NCI-H1694 treated with DMSO at 0.1 percent for 48 hours (cell line): ENCODE measurements around the gene GSN.

Experiments used
- DNase-seq: peaks from one replicate; lab custom pipeline; 2025; lab: John Stamatoyannopoulos, UW

The GSN gene

DNA sequence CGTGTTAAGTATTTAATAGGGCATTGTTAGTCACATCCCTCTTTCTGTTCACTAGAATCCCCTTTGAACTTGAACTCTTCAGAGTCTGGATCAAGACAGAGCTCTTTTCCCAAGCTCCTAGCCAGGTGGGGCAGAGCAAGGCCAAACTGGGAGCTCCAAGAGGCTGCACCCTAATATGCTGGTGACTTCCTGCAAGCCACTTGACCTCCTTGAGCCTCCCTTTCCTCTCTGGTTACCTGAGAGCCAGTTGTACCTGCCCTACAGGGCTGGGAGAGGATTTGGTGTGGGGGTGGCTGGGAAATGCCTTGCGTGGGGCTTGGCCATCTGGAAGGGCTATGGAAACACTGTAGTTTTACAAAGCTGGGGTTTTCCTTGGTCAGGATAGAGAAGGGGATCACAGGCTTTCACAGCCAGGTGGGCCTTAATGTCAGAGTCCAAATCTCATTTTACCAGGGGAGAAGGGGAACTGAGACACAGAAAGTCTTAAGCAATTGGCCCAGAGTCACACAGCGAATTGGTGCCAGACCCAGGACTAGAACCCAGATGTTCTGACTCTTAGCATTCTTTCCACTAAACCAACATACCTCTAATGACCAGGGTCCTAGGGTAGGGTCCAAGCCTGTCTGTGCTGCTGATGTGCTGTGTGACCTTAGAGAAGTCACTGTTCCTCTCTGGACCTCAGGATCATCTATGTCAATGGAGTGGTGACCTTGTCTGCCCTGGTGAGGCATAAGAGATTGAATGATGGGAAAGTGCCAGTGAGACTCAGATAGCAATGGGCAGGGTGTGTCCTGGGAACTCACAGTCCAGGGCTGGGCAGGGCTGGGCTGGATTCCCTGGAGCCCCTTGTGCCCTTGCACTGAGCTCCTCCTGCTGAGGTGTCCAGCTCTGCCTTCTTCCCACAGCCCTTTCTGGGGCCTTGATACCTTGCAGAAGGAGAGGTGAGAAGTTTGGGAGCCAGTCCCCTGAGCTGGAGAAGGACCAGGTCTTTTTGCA lies 35.8 kb downstream of the GSN start:
- no peak for DNase-seq

DNA sequence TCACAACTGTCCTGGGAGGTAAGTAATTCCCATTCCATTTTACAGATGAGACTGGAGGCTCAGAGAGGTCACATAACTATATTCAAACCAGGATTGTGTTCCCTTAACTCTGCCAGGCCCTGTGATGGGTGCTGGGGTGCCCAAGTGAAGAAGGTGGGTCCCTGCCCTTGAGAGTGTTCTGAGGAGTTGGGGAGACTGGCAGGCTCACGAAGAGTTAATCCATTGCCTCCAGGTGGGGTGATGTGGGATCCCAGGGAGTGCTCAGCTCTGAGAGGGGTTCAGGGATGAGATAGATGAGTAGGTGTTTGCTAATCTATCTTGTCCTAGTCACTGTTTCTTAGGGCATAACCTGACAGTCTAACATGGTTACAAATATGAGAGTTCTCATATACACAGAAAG lies 36.7 kb downstream of the GSN start:
- DNase-seq: no peak

- no peak for DNase-seq
These were observed 37.5 kb downstream of the GSN start for GRCh38 chr9:121305269-121305994.

- no peak for DNase-seq
These were observed 40.0 kb downstream of the GSN start for GRCh38 chr9:121307976-121308375.

- DNase-seq: no peak
These were observed 40.8 kb downstream of the GSN start for GRCh38 chr9:121308765-121309164.

- DNase-seq: no peak
These were observed 41.2 kb downstream of the GSN start for GRCh38 chr9:121309171-121309570.

DNA sequence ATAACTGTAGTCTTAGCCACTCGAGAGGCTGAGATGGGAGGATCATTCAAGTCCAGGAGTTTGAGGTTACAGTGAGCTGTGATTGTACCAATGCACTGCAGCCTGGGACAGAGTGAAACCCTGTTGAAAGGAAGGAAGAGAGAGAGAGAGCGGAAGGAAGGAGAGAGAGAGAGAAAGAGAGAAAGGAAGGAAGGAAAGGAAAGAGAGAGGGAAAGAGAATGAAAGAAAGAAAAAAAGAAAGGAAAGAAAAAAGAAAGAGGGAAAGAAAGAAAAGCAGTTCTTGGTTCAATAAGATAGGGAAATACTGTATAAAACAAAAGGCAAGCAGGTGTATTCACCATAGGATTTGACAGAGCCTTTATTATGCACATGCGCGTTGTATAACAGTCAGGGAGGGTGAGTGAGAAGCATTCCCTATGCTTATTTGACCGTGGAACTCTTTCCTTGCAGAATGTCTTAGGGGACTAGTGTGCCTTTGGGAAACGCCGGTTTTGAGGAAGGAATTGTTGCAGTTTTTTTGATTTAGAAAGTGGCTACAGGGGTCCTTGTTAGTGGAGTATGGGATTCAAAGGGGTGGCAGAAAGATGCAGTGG lies 42.0 kb downstream of the GSN start:
- DNase-seq: no peak

- DNase-seq: no peak
These were observed 42.6 kb downstream of the GSN start for GRCh38 chr9:121310571-121310970.

- DNase-seq: no peak
These were observed 44.2 kb downstream of the GSN start for GRCh38 chr9:121312169-121312568.

- no peak for DNase-seq
These were observed 45.6 kb downstream of the GSN start for GRCh38 chr9:121313458-121314152.

DNA sequence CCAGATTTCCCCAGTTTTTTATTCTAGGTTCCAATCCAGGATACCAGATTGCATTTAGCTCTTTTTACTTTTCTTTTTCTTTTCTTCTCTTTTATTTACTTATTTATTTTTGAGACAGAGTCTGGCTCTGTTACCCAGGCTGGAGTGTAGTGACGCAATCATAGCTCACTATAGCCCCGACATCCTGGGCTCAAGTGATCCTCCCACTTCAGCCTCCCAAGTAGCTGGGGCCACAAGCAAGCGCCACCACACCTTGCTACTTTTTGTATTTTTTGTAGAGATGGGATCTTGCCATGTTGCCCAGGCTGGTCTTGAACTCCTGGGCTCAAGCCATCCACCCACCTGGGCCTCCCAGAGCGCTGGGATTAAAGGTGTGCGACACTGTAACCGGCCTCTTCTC lies 48.4 kb downstream of the GSN start:
- DNase-seq: no peak

DNA sequence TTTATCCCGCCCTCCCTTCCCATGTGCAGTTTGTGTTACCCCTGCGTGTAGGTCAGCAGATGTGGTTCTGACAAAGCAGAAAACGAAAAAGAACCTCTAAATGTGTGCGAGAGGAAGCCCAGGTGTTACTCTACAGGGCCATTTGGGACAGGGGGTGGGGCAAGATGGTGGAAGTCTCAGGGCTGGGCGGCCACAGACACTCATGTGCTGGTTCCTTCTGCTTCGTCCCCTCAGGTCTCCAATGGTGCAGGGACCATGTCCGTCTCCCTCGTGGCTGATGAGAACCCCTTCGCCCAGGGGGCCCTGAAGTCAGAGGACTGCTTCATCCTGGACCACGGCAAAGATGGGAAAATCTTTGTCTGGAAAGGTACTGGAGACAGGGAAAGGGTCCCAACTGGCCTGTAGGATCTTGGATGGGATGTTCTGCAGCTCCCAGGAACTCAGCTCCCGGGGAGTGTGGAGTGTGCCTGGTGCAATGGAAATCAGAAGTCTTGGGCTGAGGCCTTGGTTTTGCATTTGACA lies 49.0 kb downstream of the GSN start:
- DNase-seq: no peak

GRCh38 chr9:121317737-121318630 lies 50.0 kb downstream of the GSN start:
- no peak for DNase-seq

DNA sequence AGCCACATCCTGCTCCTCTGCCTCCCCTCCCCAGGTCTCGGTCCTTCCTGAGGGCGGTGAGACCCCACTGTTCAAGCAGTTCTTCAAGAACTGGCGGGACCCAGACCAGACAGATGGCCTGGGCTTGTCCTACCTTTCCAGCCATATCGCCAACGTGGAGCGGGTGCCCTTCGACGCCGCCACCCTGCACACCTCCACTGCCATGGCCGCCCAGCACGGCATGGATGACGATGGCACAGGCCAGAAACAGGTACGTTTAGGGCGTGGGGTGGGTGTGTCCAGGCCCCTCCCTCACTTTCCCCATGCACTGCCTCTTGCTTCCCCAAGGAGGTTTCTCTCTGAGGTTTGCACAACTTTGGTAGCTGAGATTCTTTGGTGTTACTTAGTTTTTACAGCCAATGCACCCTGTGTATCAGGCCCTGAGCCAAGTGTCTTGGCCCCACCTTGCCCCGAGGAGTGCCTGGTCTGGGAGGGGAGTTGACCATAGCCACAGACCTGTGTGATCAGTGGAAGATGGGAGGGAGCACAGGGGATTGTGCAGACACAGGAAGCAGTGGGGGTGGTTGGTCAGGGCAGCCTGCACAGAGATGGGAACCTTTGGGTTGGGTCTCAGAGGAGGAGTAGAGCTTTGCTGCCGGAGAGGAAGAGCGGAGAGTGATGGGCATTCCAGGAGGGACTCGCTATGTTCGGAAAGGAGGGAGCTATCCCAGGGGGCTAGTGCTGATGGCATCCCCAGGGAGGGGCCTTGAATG lies 50.8 kb downstream of the GSN start:
- DNase-seq: no peak

DNA sequence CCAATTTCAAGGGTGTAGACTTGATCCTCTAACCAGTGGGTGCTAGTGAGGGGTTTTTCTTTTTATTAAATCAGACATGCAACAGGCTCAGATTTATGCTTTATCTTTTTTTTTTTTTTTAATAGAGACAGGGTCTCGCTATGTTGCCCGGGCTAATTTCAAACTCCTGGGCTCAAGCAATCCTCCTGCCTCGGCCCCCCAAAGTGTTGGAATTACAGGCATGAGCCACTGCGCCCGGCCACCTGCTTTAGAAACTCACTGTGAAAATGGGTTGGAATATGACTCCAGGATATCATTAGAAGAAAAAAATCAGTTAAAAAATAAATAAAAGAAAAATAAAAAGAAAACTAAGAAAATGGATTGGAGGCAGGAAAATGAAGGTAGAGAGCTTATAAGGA lies 51.4 kb downstream of the GSN start:
- no peak for DNase-seq

GRCh38 chr9:121321016-121321503 lies 53.1 kb downstream of the GSN start:
- DNase-seq: no peak

DNA sequence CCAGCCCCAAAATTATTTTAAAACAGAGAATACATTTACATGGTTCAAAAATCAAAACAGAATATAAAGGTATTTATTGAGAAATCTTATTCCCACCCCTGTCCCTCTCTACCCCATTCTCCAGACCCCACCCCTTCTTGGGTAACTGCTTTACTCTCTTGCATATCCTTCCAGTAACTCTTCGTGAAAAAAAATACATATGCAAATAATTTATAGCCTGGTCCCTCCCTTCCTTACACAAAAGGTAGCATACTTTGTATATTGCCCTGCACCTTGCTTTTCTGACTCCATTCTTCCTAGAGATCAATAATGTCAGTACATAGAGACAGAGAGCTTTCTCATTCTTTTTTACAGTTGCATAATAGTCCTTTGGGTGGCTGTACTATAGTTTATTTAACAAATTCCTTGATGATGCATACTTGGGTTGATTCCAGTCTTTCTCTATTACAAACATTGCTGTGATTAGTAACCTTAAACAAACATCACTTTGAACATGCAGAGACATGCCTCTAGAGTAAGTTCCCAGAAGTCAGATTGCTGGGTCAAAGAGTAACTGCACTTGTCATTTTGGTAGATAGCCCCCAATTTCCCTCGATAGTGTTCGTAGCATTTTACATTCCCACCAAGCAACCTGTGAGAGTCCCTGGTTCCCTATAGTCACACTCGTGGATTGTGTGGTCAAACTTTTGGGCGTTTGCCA lies 54.2 kb downstream of the GSN start:
- DNase-seq: no peak

GRCh38 chr9:121322737-121323448 lies 54.9 kb downstream of the GSN start:
- no peak for DNase-seq
